HCT116 (cell line): ENCODE data around the gene COL18A1. TPM values are rescaled to one million over a fixed set of nuclear protein-coding genes. Genes with fewer than 3 reads are reported as not detected.

Experiments used
- ATAC-seq: fragments of 200-7000 bp; cut with Tn5 transposase; 2 replicates; pipeline ENCODE4 v1.9.1; 2020; ENCODE audit warnings: mild to moderate bottlenecking, moderate library complexity
- BruUV-seq: library from RNA; stranded (reverse); fragments of 400-500 nt; replicated peaks from 2 replicates; lab custom pipeline; 2021; lab: Mats Ljungman, UMichigan
- CTCF ChIA-PET: fragments of 300-600 bp; sonication (Branson Sonifier 250); formaldehyde crosslinking; loops from one replicate; lab custom pipeline; 2021; ENCODE audit warnings: antibody characterized with exemption; lab: Charles Lee
- POLR2A ChIA-PET: fragments of 300-600, 350-600 bp; sonication (Branson Sonifier 250); formaldehyde crosslinking; loops from one replicate; lab custom pipeline; 2021; ENCODE audit warnings: antibody characterized with exemption; lab: Charles Lee
- RAD21 ChIA-PET, 2 experiments: fragments of 300-600 bp; sonication (Branson Sonifier 250); formaldehyde crosslinking; loops; one replicate each; lab custom pipeline; 2023; ENCODE audit warnings: low total read pairs in 2 of 2; ENCODE audit not compliant: uncharacterized antibody in 2 of 2, unreplicated experiment in 2 of 2, low non-redundant PET in 1 of 2; lab: Charles Lee
- DNase-seq: peaks from one replicate; pipeline ENCODE4 v3.0.0-alpha.2; 2010; ENCODE audit warnings: low read depth, low spot score
- H2AFZ ChIP-seq: fragments of 200-600 bp; shearing (Covaris generic), sonication (generic); 2 replicates; pipeline ENCODE4 v1.6.1; 2017; ENCODE audit warnings: low read depth, mixed run types, mixed read lengths, antibody characterized with exemption, low read length; ENCODE audit not compliant: poor library complexity, severe bottlenecking
- H3K27ac ChIP-seq: 2 replicates; pipeline ENCODE4 v1.5.1; 2012; ENCODE audit warnings: low read depth, low read length
- H3K27me3 ChIP-seq: fragments of 200-600 bp; sonication (generic); 2 replicates; pipeline ENCODE4 v1.6.1; 2016; ENCODE audit warnings: mixed run types, low read length, mixed read lengths; ENCODE audit not compliant: insufficient read depth
- H3K36me3 ChIP-seq, 2 experiments: fragments of 200-500 bp in 1 of 2; fragments of 200-600 bp in 1 of 2; sonication (Bioruptor generic) in 1 of 2; sonication (generic) in 1 of 2; 2 replicates each; pipeline versions ENCODE4 v1.5.1 to v1.6.1; 2014 to 2016; ENCODE audit warnings: low read length in 2 of 2, inconsistent platforms in 1 of 2, mixed read lengths in 1 of 2, mixed run types in 1 of 2; ENCODE audit not compliant: insufficient read depth in 2 of 2, control insufficient read depth in 1 of 2
- H3K4me1 ChIP-seq, 2 experiments: fragments of 200-600 bp in 1 of 2; sonication (generic) in 1 of 2; 2 replicates each; pipeline versions ENCODE4 v1.5.1 to v1.6.1; 2012 to 2017; ENCODE audit warnings: low read length in 2 of 2, inconsistent platforms in 1 of 2, mild to moderate bottlenecking in 1 of 2, mixed read lengths in 1 of 2, mixed run types in 1 of 2, moderate library complexity in 1 of 2; ENCODE audit not compliant: insufficient read depth in 2 of 2, control insufficient read depth in 1 of 2
- H3K4me2 ChIP-seq: fragments of 200-600 bp; sonication (generic); 2 replicates; pipeline ENCODE4 v1.6.1; 2017; ENCODE audit warnings: mixed run types, low read length, mixed read lengths
- H3K4me3 ChIP-seq, 2 experiments: fragments of 200-600 bp in 1 of 2; sonication (generic) in 1 of 2; replicated peaks in 1 of 2; 2 replicates each; pipeline ENCODE4 v1.5.1; 2011 to 2016; ENCODE audit warnings: low read length in 2 of 2, control low read depth in 1 of 2, low read depth in 1 of 2, mild to moderate bottlenecking in 1 of 2, mixed read lengths in 1 of 2, mixed run types in 1 of 2
- H3K79me2 ChIP-seq: fragments of 200-600 bp; sonication (generic); 2 replicates; pipeline ENCODE4 v1.6.1; 2017; ENCODE audit warnings: mild to moderate bottlenecking, mixed run types, low read length, moderate library complexity, mixed read lengths; ENCODE audit not compliant: insufficient read depth
- H3K9ac ChIP-seq: fragments of 200-600 bp; sonication (generic); 2 replicates; pipeline ENCODE4 v1.6.1; 2016; ENCODE audit warnings: low read length, mixed read lengths
- H3K9me2 ChIP-seq: fragments of 200-600 bp; sonication (generic), shearing (Covaris generic); 2 replicates; pipeline ENCODE4 v1.6.1; 2017; ENCODE audit warnings: mixed run types, mild to moderate bottlenecking, moderate library complexity; ENCODE audit not compliant: insufficient read depth
- H3K9me3 ChIP-seq, 2 experiments: fragments of 200-500 bp in 1 of 2; fragments of 200-600 bp in 1 of 2; sonication (Bioruptor generic) in 1 of 2; sonication (generic) in 1 of 2; 2 replicates each; pipeline ENCODE4 v1.6.1; 2014 to 2017; ENCODE audit warnings: low read length in 2 of 2, mixed read lengths in 2 of 2, inconsistent platforms in 1 of 2, low read depth in 1 of 2, mild to moderate bottlenecking in 1 of 2, mixed run types in 1 of 2, moderate library complexity in 1 of 2; ENCODE audit not compliant: control insufficient read depth in 1 of 2, insufficient read depth in 1 of 2
- H4K20me1 ChIP-seq: fragments of 200-600 bp; sonication (generic), shearing (Covaris generic); 2 replicates; pipeline ENCODE4 v1.6.1; 2017; ENCODE audit warnings: mixed run types, mild to moderate bottlenecking, moderate library complexity; ENCODE audit not compliant: insufficient read depth
- CBX3 ChIP-seq: IDR thresholded peaks from 2 replicates; pipeline ENCODE4 v1.6.1; 2012; ENCODE audit warnings: low read depth
- CEBPB ChIP-seq: IDR thresholded peaks from 2 replicates; pipeline ENCODE4 v1.6.1; 2012; ENCODE audit warnings: low read depth
- EGR1 ChIP-seq: IDR thresholded peaks from 2 replicates; pipeline ENCODE4 v1.6.1; 2012; ENCODE audit warnings: low read depth
- ELF1 ChIP-seq: IDR thresholded peaks from 2 replicates; pipeline ENCODE4 v1.6.1; 2012; ENCODE audit warnings: low read depth, borderline replicate concordance
- EZH2 ChIP-seq: fragments of 200-600 bp; sonication (generic); IDR thresholded peaks from 2 replicates; pipeline ENCODE4 v1.6.1; 2017; ENCODE audit warnings: antibody characterized with exemption, mixed run types
- EZH2phosphoT487 ChIP-seq: fragments of 200-600 bp; IDR thresholded peaks from 2 replicates; pipeline ENCODE4 v1.6.1; 2018; ENCODE audit warnings: antibody characterized with exemption, borderline replicate concordance
- FOSL1 ChIP-seq: IDR thresholded peaks from 2 replicates; pipeline ENCODE4 v1.6.1; 2012; ENCODE audit warnings: low read depth
- POLR2AphosphoS5 ChIP-seq: IDR thresholded peaks from 2 replicates; pipeline ENCODE4 v1.6.1; 2011; ENCODE audit warnings: mild to moderate bottlenecking, low read depth, low read length, moderate library complexity
- SIN3A ChIP-seq: IDR thresholded peaks from 2 replicates; pipeline ENCODE4 v1.6.1; 2012; ENCODE audit warnings: low read depth
- SP1 ChIP-seq: IDR thresholded peaks from 2 replicates; pipeline ENCODE4 v1.6.1; 2012; ENCODE audit warnings: low read depth
- SRF ChIP-seq: IDR thresholded peaks from 2 replicates; pipeline ENCODE4 v1.6.1; 2012; ENCODE audit warnings: low read depth
- ZNF274 ChIP-seq: fragments of 200-500 bp; sonication (Bioruptor generic); IDR thresholded peaks from 2 replicates; pipeline ENCODE4 v1.6.1; 2014; ENCODE audit warnings: mild to moderate bottlenecking, low read depth, low read length, inconsistent platforms
- intact Hi-C: fragments of 100-400 bp; cut with micrococcal nuclease; formaldehyde crosslinking; loops from 2 replicates; pipeline ENCODE4 v1.10.0; 2022
- total RNA-seq: library from RNA; stranded (reverse); gene quantifications from one replicate; pipeline ENCODE4 v1.2.1, GENCODE V29; 2021; ENCODE audit not compliant: unreplicated experiment
- TF ChIP-seq, protein P1 (sequence below), 3 experiments: fragments of 200-600 bp in 1 of 3; sonication (generic) in 1 of 3; IDR thresholded peaks in 2 of 3; conservative IDR thresholded peaks in 1 of 3; 2 replicates each; pipeline ENCODE4 v1.5.1; 2012 to 2017; ENCODE audit warnings: low read depth in 2 of 3, low read length in 2 of 3, antibody characterized with exemption in 1 of 3, borderline replicate concordance in 1 of 3, control low read depth in 1 of 3, mild to moderate bottlenecking in 1 of 3, mixed read lengths in 1 of 3, mixed run types in 1 of 3, moderate library complexity in 1 of 3; ENCODE audit not compliant: insufficient read depth in 1 of 3
- TF ChIP-seq, protein P2 (sequence below): IDR thresholded peaks from 2 replicates; pipeline ENCODE4 v1.6.1; 2012; ENCODE audit warnings: low read depth

The COL18A1 gene
- total RNA-seq, 1 experiment from 2014 or later = 59.5 TPM

DNA sequence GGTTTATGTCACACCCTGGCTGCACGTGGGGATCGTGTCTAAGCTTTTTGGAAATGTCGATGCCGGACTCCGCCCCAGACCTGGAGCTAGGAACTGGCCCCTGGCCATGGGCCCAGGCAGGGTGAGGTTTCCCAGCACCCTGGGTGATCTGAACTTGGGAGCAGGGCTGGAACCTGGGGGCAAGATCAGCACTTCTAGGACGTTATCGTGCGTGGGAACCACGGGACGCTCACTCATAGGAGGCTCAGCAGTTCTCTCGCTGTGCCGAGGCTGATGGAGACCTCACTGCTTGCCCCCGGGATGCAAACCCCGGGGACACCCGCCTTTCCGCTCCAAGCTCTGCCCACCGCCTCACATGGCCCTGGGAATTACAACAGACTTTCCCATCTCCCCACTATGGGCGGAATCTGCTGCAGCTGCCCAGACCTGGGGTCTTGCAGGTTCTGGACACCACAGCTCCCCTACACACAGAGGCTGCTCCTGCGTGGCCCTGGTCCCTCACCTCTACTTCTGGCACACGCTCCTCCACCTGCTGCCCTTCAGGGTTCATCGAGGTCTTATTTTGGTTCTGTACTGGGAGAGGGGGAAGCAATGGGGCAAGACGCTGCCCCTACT lies 35.9 kb downstream of the COL18A1 start:
- Histone ChIP-seq H3K27me3 (no peaks in the 10 kb centered on the region), H3K4me1 (peaks cover 0 to 9% of the 10 kb centered on the region in 2 experiments; a peak in 1 of 4 replicates), H3K4me2 (no peak overlapping the region), H4K20me1 (no peaks in the 10 kb centered on the region), H3K9me3 (peaks cover 2 to 3% of the 10 kb centered on the region in 2 experiments; a peak in 2 of 4 replicates), H3K36me3 (peaks cover 0 to 4% of the 10 kb centered on the region in 2 experiments; a peak in 1 of 4 replicates), H2AFZ (no peak overlapping the region), H3K27ac (no peak overlapping the region), H3K9ac (no peak overlapping the region), H3K4me3 (no peak overlapping the region), H3K79me2 (peaks cover 28% of the 10 kb centered on the region; the same call in 1 of the 2 replicates), H3K9me2 (no peaks in the 10 kb centered on the region)
- intact Hi-C loops = no loop called here
- ChIA-PET CTCF (interaction anchor here (1.2 kb wide), 2 partner anchors 148 to 301 kb away, joined by 4 to 7 read pairs; no protein-coding TSS in a partner anchor), RAD21 (interaction anchor here in 1 of 2 experiments (1.3 kb wide), 1 partner anchor 148 kb away, joined by 4 read pairs; no protein-coding TSS in a partner anchor), POLR2A (no interaction called here)
- DNase-seq (no peak), ATAC-seq (no peak)
- TF ChIP-seq POLR2AphosphoS5 = no peak
- no peak for TF ChIP-seq EZH2
- no peak for TF ChIP-seq CBX3
- no peak for TF ChIP-seq EGR1
- no peak for TF ChIP-seq ELF1
- TF ChIP-seq CEBPB = no peak
- TF ChIP-seq EZH2phosphoT487 = no peak
- TF ChIP-seq, protein P1, sequence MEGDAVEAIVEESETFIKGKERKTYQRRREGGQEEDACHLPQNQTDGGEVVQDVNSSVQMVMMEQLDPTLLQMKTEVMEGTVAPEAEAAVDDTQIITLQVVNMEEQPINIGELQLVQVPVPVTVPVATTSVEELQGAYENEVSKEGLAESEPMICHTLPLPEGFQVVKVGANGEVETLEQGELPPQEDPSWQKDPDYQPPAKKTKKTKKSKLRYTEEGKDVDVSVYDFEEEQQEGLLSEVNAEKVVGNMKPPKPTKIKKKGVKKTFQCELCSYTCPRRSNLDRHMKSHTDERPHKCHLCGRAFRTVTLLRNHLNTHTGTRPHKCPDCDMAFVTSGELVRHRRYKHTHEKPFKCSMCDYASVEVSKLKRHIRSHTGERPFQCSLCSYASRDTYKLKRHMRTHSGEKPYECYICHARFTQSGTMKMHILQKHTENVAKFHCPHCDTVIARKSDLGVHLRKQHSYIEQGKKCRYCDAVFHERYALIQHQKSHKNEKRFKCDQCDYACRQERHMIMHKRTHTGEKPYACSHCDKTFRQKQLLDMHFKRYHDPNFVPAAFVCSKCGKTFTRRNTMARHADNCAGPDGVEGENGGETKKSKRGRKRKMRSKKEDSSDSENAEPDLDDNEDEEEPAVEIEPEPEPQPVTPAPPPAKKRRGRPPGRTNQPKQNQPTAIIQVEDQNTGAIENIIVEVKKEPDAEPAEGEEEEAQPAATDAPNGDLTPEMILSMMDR (IDR thresholded peaks at IDR 0.05 in 2 of 3, conservative IDR thresholded peaks at IDR 0.05 in 1 of 3; ENCODE audit: borderline replicate concordance in 1 of 3, insufficient read depth in 1 of 3, low read depth in 2 of 3, low read length in 2 of 3) = no peak
- TF ChIP-seq SRF = no peak
- TF ChIP-seq SP1 = no peak
- no peak for TF ChIP-seq FOSL1
- TF ChIP-seq ZNF274 = no peak
- no peak for TF ChIP-seq SIN3A
- TF ChIP-seq, protein P2, sequence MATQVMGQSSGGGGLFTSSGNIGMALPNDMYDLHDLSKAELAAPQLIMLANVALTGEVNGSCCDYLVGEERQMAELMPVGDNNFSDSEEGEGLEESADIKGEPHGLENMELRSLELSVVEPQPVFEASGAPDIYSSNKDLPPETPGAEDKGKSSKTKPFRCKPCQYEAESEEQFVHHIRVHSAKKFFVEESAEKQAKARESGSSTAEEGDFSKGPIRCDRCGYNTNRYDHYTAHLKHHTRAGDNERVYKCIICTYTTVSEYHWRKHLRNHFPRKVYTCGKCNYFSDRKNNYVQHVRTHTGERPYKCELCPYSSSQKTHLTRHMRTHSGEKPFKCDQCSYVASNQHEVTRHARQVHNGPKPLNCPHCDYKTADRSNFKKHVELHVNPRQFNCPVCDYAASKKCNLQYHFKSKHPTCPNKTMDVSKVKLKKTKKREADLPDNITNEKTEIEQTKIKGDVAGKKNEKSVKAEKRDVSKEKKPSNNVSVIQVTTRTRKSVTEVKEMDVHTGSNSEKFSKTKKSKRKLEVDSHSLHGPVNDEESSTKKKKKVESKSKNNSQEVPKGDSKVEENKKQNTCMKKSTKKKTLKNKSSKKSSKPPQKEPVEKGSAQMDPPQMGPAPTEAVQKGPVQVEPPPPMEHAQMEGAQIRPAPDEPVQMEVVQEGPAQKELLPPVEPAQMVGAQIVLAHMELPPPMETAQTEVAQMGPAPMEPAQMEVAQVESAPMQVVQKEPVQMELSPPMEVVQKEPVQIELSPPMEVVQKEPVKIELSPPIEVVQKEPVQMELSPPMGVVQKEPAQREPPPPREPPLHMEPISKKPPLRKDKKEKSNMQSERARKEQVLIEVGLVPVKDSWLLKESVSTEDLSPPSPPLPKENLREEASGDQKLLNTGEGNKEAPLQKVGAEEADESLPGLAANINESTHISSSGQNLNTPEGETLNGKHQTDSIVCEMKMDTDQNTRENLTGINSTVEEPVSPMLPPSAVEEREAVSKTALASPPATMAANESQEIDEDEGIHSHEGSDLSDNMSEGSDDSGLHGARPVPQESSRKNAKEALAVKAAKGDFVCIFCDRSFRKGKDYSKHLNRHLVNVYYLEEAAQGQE = no peak
- no TSS peak for BruUV-seq
